WERI-Rb-1 (cell line): ENCODE results near the gene SALL3.

Experiments used
- DNase-seq: peaks from one replicate; pipeline ENCODE4 v3.0.0-alpha.2; 2020
- H3K27ac ChIP-seq: fragments of 250-450 bp; sonication (Bioruptor Pico); 2 replicates; pipeline ENCODE4 v1.5.1; 2020; ENCODE audit warnings: mild to moderate bottlenecking, moderate library complexity
- H3K27me3 ChIP-seq: fragments of 250-450 bp; sonication (Bioruptor Pico); 2 replicates; pipeline ENCODE4 v1.5.1; 2021; ENCODE audit warnings: mild to moderate bottlenecking, low read depth, moderate library complexity; ENCODE audit not compliant: insufficient read depth, severe bottlenecking
- H3K36me3 ChIP-seq: fragments of 250-450 bp; sonication (Bioruptor Pico); 2 replicates; pipeline ENCODE4 v1.5.1; 2020; ENCODE audit warnings: mild to moderate bottlenecking, moderate library complexity
- H3K4me3 ChIP-seq: 2 replicates; pipeline ENCODE4 v1.5.1; 2011; ENCODE audit warnings: low read depth, mild to moderate bottlenecking, control low read depth, low read length
- H3K9me3 ChIP-seq: fragments of 250-450 bp; sonication (Bioruptor Pico); 2 replicates; pipeline ENCODE4 v1.5.1; 2021; ENCODE audit warnings: mild to moderate bottlenecking, moderate library complexity; ENCODE audit not compliant: severe bottlenecking
- TF ChIP-seq, protein P1 (sequence below): IDR thresholded peaks from 2 replicates; pipeline ENCODE4 v1.5.1; 2011; ENCODE audit warnings: low read depth, mild to moderate bottlenecking, control low read depth, inconsistent platforms, low read length

SALL3 gene

DNA sequence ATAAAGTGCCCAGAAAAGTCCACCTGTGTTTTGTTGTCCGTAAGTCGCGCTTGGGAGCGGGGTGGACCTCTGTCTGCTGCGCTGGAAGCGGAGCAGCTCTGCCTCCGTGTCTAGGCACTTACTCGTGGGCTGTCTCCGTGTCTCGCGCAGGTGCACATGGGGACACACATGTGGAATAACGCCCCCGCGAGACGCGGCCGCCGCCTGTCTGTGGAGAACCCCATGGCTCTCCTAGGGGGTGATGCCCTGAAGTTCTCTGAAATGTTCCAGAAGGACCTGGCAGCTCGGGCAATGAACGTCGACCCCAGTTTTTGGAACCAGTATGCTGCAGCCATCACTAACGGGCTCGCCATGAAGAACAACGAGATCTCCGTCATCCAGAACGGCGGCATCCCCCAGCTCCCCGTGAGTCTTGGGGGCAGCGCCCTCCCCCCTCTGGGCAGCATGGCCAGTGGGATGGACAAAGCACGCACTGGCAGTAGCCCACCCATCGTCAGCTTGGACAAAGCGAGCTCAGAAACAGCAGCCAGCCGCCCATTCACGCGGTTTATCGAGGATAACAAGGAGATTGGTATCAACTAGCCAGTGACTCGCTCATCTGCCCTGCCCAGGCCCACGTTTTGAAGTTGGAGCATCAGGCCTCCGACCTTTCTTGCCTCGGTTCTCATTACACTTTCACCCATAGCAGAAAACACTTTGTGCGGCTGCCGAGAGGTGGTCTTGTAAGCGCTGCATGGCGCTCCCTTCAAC, 17.3 kb downstream of the SALL3 start:
- Histone ChIP-seq H3K27me3 (no peaks in the 10 kb centered on the region), H3K36me3 (peaks cover 76% of the 10 kb centered on the region), H3K9me3 (no peaks in the 10 kb centered on the region), H3K27ac (no peak overlapping the region), H3K4me3 (no peak overlapping the region)
- TF ChIP-seq, protein P1, sequence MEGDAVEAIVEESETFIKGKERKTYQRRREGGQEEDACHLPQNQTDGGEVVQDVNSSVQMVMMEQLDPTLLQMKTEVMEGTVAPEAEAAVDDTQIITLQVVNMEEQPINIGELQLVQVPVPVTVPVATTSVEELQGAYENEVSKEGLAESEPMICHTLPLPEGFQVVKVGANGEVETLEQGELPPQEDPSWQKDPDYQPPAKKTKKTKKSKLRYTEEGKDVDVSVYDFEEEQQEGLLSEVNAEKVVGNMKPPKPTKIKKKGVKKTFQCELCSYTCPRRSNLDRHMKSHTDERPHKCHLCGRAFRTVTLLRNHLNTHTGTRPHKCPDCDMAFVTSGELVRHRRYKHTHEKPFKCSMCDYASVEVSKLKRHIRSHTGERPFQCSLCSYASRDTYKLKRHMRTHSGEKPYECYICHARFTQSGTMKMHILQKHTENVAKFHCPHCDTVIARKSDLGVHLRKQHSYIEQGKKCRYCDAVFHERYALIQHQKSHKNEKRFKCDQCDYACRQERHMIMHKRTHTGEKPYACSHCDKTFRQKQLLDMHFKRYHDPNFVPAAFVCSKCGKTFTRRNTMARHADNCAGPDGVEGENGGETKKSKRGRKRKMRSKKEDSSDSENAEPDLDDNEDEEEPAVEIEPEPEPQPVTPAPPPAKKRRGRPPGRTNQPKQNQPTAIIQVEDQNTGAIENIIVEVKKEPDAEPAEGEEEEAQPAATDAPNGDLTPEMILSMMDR = no peak
- no peak for DNase-seq

DNA sequence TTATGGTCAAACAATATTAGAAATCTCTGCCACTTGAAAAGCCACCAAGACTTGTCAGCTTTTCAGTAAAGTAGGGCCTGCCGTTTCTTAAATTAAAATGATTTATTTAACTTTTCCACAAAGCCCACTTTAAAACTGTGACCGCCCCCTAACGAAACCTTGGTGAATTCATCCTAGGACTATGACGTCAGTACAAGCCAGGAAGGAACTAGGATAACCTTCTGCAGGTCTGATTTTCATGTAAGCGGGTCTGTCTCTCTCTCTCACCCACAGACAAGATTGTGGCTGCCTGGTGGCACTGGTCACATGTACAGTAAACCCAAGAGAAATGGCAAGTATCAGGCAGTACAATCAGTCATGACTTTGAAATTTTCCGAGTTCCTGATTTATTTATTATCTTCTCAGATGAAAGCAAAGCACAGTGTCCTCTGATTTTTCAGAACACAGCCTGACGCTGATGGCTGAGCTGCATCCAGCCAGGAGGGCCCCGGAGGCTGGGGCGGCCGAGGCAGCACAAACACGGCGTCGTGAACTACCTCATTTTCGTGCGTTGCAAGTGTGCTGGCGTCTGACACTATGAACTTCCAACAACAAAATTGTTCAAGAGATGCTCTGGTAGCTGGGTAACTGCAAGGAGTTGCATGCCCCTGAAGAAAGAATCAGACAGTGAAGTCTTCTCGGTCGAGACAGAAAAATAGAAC, 18.9 kb downstream of the SALL3 start:
- no peaks in the 10 kb centered on the region for H3K9me3 ChIP-seq
- no peak overlapping the region for H3K4me3 ChIP-seq
- no peak overlapping the region for H3K27ac ChIP-seq
- H3K27me3 ChIP-seq = no peaks in the 10 kb centered on the region
- TF ChIP-seq, protein P1 = no peak
- peaks cover 80% of the 10 kb centered on the region for H3K36me3 ChIP-seq
- DNase-seq = no peak

DNA sequence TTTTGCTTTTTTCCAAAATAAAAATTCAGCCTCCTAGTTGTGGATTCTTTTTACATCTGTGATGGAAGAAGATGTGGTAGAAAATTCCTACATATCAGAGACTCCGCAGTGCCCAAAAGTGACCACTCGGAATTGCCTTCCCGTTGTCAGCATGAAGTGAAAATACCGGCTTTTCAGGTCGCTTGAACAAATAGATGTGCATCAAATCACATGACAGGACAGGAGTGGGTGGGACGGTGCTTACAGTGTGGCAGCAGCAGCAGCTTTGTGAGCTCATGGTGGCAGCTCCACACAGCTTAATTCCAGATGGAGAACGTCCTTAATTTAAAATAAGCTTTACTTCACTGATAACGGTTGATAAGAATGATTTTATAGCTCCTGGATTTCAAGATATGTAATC, 20.3 kb downstream of the SALL3 start:
- Histone ChIP-seq H3K27ac (no peak overlapping the region), H3K9me3 (no peaks in the 10 kb centered on the region), H3K27me3 (no peaks in the 10 kb centered on the region), H3K4me3 (no peak overlapping the region), H3K36me3 (peaks cover 66% of the 10 kb centered on the region)
- DNase-seq = no peak
- TF ChIP-seq, protein P1 = no peak

DNA sequence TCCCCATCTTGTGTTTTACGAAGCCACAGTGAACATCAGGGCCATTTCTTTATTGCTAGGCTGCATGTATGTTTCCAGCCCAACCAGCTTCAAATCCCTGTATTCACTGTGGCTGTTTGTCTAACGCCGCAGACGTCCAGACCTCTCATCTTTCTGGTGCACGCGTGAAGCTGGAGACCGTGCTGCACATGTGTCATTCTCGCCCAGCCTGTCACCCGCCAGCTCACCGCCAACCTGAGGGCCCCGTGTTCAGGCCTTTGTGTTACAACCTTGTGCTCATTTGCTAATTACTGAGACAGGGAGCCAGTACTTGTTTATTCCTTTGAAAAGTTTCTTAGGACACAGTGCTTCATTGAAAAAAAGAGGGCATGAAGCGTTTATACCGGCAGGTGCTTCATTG, 21.4 kb downstream of the SALL3 start:
- Histone ChIP-seq H3K36me3 (peaks cover 55% of the 10 kb centered on the region), H3K27me3 (no peaks in the 10 kb centered on the region), H3K9me3 (no peaks in the 10 kb centered on the region), H3K27ac (no peak overlapping the region), H3K4me3 (no peak overlapping the region)
- TF ChIP-seq, protein P1 = no peak
- DNase-seq = no peak

DNA sequence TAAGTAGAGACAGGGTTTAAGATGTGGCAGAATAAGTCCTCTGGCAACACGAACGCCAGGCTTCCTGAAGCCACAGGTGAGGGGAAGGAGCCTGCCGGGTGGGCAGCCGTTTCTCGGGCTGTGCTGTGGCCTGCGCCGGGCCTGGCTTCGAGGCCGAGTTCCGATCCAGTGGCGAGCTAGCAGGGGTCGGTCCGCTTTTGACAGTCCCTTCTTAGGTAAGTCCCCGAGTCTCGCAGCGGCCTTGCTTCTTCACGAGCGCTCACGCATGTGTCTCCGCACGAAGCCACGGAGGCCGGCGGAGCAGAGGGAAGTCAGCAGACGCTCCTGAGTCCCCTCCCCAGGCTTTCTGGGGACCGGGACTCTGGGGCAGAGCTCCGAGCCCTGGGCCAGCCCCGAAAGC, 26.0 kb downstream of the SALL3 start:
- no peak for DNase-seq
- Histone ChIP-seq H3K9me3 (peaks cover 5% of the 10 kb centered on the region), H3K4me3 (no peak overlapping the region), H3K27me3 (no peaks in the 10 kb centered on the region), H3K36me3 (peaks cover 12% of the 10 kb centered on the region), H3K27ac (no peak overlapping the region)
- TF ChIP-seq, protein P1 = no peak
